ENCODE measurements around the gene TRIO. TPM values are rescaled to one million over a fixed set of nuclear protein-coding genes. Genes with fewer than 3 reads are reported as not detected.

Gene TRIO
- total RNA-seq, 4 donors from 2014 or later = 67.4 to 103 (median 94.7) TPM

DNA sequence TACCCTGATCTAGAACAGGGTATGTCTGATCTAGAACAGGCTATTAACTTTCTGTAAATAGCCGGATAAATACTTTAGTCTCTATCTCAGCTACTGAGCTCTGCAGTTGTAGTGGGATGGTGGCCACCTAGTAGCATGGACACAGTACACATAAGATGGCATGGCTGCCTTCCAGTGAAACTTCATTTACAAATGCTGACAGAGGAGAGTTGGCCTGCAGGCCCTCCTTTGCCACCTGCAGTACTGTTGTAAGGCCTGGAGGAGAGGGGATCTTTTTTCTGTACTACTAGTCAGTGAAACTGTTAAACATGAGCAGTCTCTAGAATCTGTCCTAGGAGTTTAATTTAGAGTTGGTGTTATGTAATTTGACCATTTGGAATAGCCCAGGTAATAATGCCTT lies 86.0 kb downstream of the TRIO start:
- DNase-seq = no peak
- 95 to 97% methylated on average over 1 of the region's 1 CpG for WGBS, 2 donors
- H3K27me3 ChIP-seq = no peaks in the 10 kb centered on the region
- TF ChIP-seq, protein P1, sequence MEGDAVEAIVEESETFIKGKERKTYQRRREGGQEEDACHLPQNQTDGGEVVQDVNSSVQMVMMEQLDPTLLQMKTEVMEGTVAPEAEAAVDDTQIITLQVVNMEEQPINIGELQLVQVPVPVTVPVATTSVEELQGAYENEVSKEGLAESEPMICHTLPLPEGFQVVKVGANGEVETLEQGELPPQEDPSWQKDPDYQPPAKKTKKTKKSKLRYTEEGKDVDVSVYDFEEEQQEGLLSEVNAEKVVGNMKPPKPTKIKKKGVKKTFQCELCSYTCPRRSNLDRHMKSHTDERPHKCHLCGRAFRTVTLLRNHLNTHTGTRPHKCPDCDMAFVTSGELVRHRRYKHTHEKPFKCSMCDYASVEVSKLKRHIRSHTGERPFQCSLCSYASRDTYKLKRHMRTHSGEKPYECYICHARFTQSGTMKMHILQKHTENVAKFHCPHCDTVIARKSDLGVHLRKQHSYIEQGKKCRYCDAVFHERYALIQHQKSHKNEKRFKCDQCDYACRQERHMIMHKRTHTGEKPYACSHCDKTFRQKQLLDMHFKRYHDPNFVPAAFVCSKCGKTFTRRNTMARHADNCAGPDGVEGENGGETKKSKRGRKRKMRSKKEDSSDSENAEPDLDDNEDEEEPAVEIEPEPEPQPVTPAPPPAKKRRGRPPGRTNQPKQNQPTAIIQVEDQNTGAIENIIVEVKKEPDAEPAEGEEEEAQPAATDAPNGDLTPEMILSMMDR (IDR thresholded peaks at IDR 0.05) = no peak
- no peak for TF ChIP-seq POLR2A (IDR thresholded peaks at IDR 0.05)
- no peaks in the 10 kb centered on the region for H3K9me3 ChIP-seq
- H3K4me3 ChIP-seq (replicated peaks in 1 of 3) = no peak overlapping the region
- intact Hi-C loops (cut with DNase I) = no loop called here
- H3K36me3 ChIP-seq = no peaks in the 10 kb centered on the region
- no peak overlapping the region for H3K27ac ChIP-seq
- H3K4me1 ChIP-seq = peaks cover 0 to 14% of the 10 kb centered on the region in 2 donors

DNA sequence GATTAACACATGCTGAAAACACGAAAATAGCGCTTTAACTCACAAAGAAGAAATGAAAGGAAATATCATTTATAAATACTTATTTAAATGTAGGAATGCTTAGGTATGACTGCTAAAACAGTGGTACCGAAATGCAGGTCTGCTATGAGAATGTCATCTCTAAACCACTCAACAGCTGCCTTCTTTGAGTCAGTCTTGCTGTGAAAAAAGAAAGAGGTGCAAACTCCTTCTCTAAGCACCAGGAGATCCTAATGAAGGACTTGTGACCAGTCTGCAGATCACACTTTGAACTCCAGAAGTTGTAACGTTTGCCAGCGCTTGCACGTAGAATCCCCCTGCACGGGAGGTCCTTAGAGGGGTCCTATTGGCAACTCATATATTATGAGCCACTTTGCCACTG lies 86.6 kb downstream of the TRIO start:
- TF ChIP-seq, protein P1 (IDR thresholded peaks at IDR 0.05) = no peak
- TF ChIP-seq POLR2A (IDR thresholded peaks at IDR 0.05) = no peak
- H3K36me3 ChIP-seq = no peaks in the 10 kb centered on the region
- H3K9me3 ChIP-seq = no peaks in the 10 kb centered on the region
- H3K4me1 ChIP-seq = peaks cover 0 to 14% of the 10 kb centered on the region in 2 donors
- intact Hi-C loops (cut with DNase I) = no loop called here
- no peaks in the 10 kb centered on the region for H3K27me3 ChIP-seq
- H3K27ac ChIP-seq = no peak overlapping the region
- 90 to 91% methylated on average over 7 of the region's 7 CpGs for WGBS, 2 donors
- no peak overlapping the region for H3K4me3 ChIP-seq (replicated peaks in 1 of 3)
- DNase-seq = no peak

DNA sequence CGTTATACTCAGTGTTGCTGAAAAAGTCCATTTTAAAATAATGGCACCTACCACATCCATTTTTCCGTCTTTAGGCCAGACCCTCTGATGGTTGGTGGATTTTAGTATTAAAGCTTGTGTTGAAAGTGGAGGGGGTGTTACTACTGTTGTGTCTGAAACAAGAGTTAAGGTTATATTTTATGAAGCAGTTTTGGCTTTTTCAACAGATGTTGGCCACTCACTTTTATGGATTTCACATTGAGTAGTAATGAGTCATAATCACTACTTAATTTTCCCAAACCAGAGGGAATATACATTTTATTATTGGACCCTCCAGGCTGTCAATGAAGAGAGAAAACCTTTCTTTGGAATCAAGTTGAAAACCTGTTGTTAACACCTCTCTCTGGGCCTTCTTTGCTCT lies 88.0 kb downstream of the TRIO start:
- WGBS, 2 donors = 89 to 90% methylated on average over 2 of the region's 2 CpGs

DNA sequence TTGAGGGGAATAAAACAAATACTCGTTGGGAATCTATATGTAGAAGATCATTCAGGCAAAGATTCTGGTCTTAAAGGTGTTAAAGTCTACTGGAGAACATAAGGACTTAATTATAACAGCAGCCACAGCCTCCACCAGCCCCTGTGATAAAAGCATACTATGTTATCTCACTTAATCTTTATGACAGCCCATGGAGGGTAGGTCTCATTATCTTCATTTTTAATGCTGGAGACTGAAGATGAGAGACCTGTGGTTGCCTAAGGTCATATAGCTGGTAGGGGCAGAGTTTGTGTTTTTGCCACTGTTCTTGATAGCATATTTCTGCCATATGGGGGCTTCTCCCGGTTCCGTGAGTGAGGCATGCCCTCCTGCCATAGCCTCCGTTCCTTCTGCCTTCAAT lies 88.7 kb downstream of the TRIO start:
- WGBS, 2 donors = 92 to 93% methylated on average over 4 of the region's 4 CpGs

More for the DNA sequence above, 88.0 kb downstream of the TRIO start:
- H3K27ac ChIP-seq = no peak overlapping the region
- DNase-seq = no peak
- H3K9me3 ChIP-seq = no peaks in the 10 kb centered on the region
- H3K36me3 ChIP-seq = no peaks in the 10 kb centered on the region
- H3K27me3 ChIP-seq = no peaks in the 10 kb centered on the region
- TF ChIP-seq, protein P1 (IDR thresholded peaks at IDR 0.05) = no peak
- TF ChIP-seq POLR2A (IDR thresholded peaks at IDR 0.05) = no peak
- peaks cover 0 to 13% of the 10 kb centered on the region in 2 donors for H3K4me1 ChIP-seq
- H3K4me3 ChIP-seq (replicated peaks in 1 of 3) = no peak overlapping the region
- intact Hi-C loops (cut with DNase I) = no loop called here

DNA sequence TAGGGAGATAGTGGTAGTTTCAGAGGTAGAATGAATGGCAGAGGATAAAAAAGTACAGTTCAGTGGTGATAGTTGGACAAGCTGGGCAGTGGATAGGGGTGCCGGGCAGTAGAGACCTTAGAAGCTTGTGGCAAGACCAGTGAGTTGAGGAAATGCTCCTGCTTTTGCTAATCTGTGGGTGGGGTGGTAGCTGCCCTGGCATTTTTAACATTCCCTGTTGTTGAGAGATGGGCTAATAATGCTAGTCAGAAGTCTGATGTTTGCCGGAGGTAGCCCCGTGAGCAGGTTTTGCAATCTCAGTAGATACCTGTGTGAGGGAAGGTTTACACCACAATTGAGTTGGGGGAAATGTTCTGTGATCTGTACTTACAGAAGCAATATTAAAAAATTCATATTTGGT lies 91.1 kb downstream of the TRIO start:
- H3K36me3 ChIP-seq = no peaks in the 10 kb centered on the region
- no peak for DNase-seq
- peaks cover 0 to 13% of the 10 kb centered on the region in 2 donors for H3K4me1 ChIP-seq
- H3K4me3 ChIP-seq (replicated peaks in 1 of 3) = no peak overlapping the region
- intact Hi-C loops (cut with DNase I) = no loop called here
- H3K27me3 ChIP-seq = no peaks in the 10 kb centered on the region
- H3K27ac ChIP-seq = no peak overlapping the region
- WGBS, 2 donors = 94 to 96% methylated on average over 3 of the region's 3 CpGs
- TF ChIP-seq, protein P1 (IDR thresholded peaks at IDR 0.05) = no peak
- TF ChIP-seq POLR2A (IDR thresholded peaks at IDR 0.05) = no peak
- no peaks in the 10 kb centered on the region for H3K9me3 ChIP-seq

More for the DNA sequence above, 88.7 kb downstream of the TRIO start:
- Histone ChIP-seq H3K27me3 (no peaks in the 10 kb centered on the region), H3K4me3 (replicated peaks in 1 of 3) (no peak overlapping the region), H3K9me3 (no peaks in the 10 kb centered on the region), H3K36me3 (no peaks in the 10 kb centered on the region), H3K27ac (no peak overlapping the region), H3K4me1 (peaks cover 0 to 7% of the 10 kb centered on the region in 2 donors)
- intact Hi-C loops (cut with DNase I) = no loop called here
- DNase-seq = no peak
- no peak for TF ChIP-seq POLR2A (IDR thresholded peaks at IDR 0.05)
- TF ChIP-seq, protein P1 (IDR thresholded peaks at IDR 0.05) = no peak
